Endothelial cell of umbilical vein (primary cell): ENCODE data around the gene SAMSN1.

Experiments used
- EZH2 ChIP-seq: IDR thresholded peaks from 2 replicates; pipeline ENCODE4 v1.6.1; 2012; ENCODE audit warnings: borderline replicate concordance, low read depth, mild to moderate bottlenecking, moderate library complexity, low read length, inconsistent platforms; ENCODE audit not compliant: severe bottlenecking
- FOS ChIP-seq: IDR thresholded peaks from 2 replicates; pipeline ENCODE4 v1.6.1; 2011; ENCODE audit warnings: mild to moderate bottlenecking, low read length, moderate library complexity, borderline replicate concordance; ENCODE audit not compliant: insufficient read depth
- GATA2 ChIP-seq: IDR thresholded peaks from 2 replicates; pipeline ENCODE4 v1.7.0; 2011; ENCODE audit warnings: low read depth, mild to moderate bottlenecking, moderate library complexity, mixed read lengths, low read length; ENCODE audit not compliant: insufficient read length, insufficient read depth
- JUN ChIP-seq: IDR thresholded peaks from 2 replicates; pipeline ENCODE4 v1.6.1; 2011; ENCODE audit warnings: borderline replicate concordance, low read depth; ENCODE audit not compliant: insufficient read length, insufficient read depth
- MYC ChIP-seq: IDR thresholded peaks from one replicate; pipeline ENCODE4 v1.6.1; 2011; ENCODE audit warnings: mild to moderate bottlenecking, low read depth, low read length
- POLR2A ChIP-seq: IDR thresholded peaks from 2 replicates; pipeline ENCODE4 v1.6.1; 2012; ENCODE audit warnings: low read depth, mild to moderate bottlenecking, control low read depth, low read length
- POLR2AphosphoS5 ChIP-seq: IDR thresholded peaks from 2 replicates; pipeline ENCODE4 v1.6.1; 2012; ENCODE audit warnings: low read depth, mild to moderate bottlenecking, control low read depth, low read length, moderate library complexity; ENCODE audit not compliant: insufficient read depth
- TF ChIP-seq, protein P1 (sequence below), 2 donors: IDR thresholded peaks; 1 replicate in 1 of 2; 2 replicates in 1 of 2; pipeline ENCODE4 v1.5.1; 2011; ENCODE audit warnings: low read length in 2 of 2, mild to moderate bottlenecking in 2 of 2, moderate library complexity in 2 of 2, control low read depth in 1 of 2, inconsistent platforms in 1 of 2, low read depth in 1 of 2; ENCODE audit not compliant: insufficient read depth in 1 of 2; ENCODE audit errors: extremely low read depth in 1 of 2
- TF ChIP-seq, protein P2 (sequence below): IDR thresholded peaks from 2 replicates; pipeline ENCODE4 v1.6.1; 2011; ENCODE audit not compliant: insufficient read depth, insufficient read length

DNA sequence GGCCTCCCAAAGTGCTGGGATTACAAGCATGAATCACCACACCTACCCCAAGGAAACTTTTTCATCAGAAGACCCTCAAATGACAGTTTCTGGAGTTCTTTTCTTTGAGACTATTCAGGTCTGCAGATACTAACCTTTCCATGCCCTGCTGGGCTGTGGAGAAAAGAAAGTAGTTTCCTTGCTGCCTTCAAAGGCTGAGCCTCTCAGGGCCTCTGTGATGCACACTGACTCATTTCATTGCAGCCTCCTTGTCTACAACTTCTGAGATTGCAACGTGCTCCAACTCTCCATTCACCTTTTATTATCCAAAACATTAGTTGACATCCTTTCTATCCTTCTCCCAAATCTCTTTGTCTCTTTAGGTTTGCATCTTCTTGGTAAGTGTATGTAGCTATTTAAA, 8.8 kb upstream of the SAMSN1 start:
- TF ChIP-seq, protein P1, sequence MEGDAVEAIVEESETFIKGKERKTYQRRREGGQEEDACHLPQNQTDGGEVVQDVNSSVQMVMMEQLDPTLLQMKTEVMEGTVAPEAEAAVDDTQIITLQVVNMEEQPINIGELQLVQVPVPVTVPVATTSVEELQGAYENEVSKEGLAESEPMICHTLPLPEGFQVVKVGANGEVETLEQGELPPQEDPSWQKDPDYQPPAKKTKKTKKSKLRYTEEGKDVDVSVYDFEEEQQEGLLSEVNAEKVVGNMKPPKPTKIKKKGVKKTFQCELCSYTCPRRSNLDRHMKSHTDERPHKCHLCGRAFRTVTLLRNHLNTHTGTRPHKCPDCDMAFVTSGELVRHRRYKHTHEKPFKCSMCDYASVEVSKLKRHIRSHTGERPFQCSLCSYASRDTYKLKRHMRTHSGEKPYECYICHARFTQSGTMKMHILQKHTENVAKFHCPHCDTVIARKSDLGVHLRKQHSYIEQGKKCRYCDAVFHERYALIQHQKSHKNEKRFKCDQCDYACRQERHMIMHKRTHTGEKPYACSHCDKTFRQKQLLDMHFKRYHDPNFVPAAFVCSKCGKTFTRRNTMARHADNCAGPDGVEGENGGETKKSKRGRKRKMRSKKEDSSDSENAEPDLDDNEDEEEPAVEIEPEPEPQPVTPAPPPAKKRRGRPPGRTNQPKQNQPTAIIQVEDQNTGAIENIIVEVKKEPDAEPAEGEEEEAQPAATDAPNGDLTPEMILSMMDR (IDR thresholded peaks at IDR 0.05; ENCODE audit: extremely low read depth in 1 of 2, insufficient read depth in 1 of 2, low read depth in 1 of 2, low read length in 2 of 2): no peak
- TF ChIP-seq POLR2A (no peak), EZH2 (no peak), POLR2AphosphoS5 (no peak), JUN (no peak), FOS (no peak), MYC (no peak), GATA2 (no peak)
- TF ChIP-seq, protein P2, sequence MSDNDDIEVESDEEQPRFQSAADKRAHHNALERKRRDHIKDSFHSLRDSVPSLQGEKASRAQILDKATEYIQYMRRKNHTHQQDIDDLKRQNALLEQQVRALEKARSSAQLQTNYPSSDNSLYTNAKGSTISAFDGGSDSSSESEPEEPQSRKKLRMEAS: no peak
